Endothelial cell of umbilical vein (primary cell): ENCODE data around the gene SLC25A21. TPM values are rescaled to one million over a fixed set of nuclear protein-coding genes. Genes with fewer than 3 reads are reported as not detected.

Experiments used
- BruUV-seq: library from RNA; stranded (reverse); fragments of 400-500 nt; replicated peaks from 2 replicates; lab custom pipeline; 2021; lab: Mats Ljungman, UMichigan
- CTCF ChIA-PET: fragments of 300-600, 350-600 bp; sonication (Branson Sonifier 250); formaldehyde crosslinking; loops from one replicate; lab custom pipeline; 2021; ENCODE audit warnings: antibody characterized with exemption, inconsistent platforms; lab: Charles Lee
- POLR2A ChIA-PET: fragments of 300-600, 350-600 bp; sonication (Branson Sonifier 250); formaldehyde crosslinking; loops from one replicate; lab custom pipeline; 2021; ENCODE audit warnings: antibody characterized with exemption, inconsistent platforms; lab: Charles Lee
- DNase-seq: peaks from one replicate; pipeline ENCODE4 v3.0.0-alpha.2; 2011; ENCODE audit warnings: low read depth, low spot score
- FAIRE-seq: peaks from 2 replicates; lab custom pipeline; 2011; peaks lifted over from hg19 to GRCh38; lab: Jason Lieb, UNC
- H2AFZ ChIP-seq: 2 replicates; pipeline ENCODE4 v1.6.0; 2012; ENCODE audit warnings: low read depth, low read length, control low read depth, inconsistent platforms
- H3K27ac ChIP-seq: 2 replicates; pipeline ENCODE4 v1.5.1; 2011; ENCODE audit warnings: low read depth, mild to moderate bottlenecking, control low read depth, low read length, moderate library complexity; ENCODE audit not compliant: insufficient read depth
- H3K27me3 ChIP-seq, 2 experiments: 2 replicates each; pipeline versions ENCODE4 v1.6.0 to v1.6.1; 2011; ENCODE audit warnings: low read length in 2 of 2, mixed read lengths in 1 of 2; ENCODE audit not compliant: control insufficient read depth in 2 of 2, insufficient read depth in 2 of 2
- H3K36me3 ChIP-seq, 2 experiments: 2 replicates in 1 of 2; 3 replicates in 1 of 2; pipeline ENCODE4 v1.5.1; 2011; ENCODE audit warnings: low read length in 2 of 2, mild to moderate bottlenecking in 1 of 2, moderate library complexity in 1 of 2; ENCODE audit not compliant: control insufficient read depth in 2 of 2, insufficient read depth in 2 of 2; ENCODE audit errors: extremely low read depth in 1 of 2
- H3K4me1 ChIP-seq: 3 replicates; pipeline ENCODE4 v1.5.1; 2011; ENCODE audit warnings: mild to moderate bottlenecking, low read length; ENCODE audit not compliant: control insufficient read depth, insufficient read depth; ENCODE audit errors: extremely low read depth
- H3K4me2 ChIP-seq: 2 replicates; pipeline ENCODE4 v1.6.1; 2011; ENCODE audit warnings: low read length, control low read depth, mixed read lengths; ENCODE audit not compliant: insufficient read depth
- H3K4me3 ChIP-seq, 3 experiments: fragments of 200-600 bp in 1 of 3; sonication (generic), shearing (Covaris generic) in 1 of 3; replicated peaks in 1 of 3; 2 replicates each; pipeline ENCODE4 v1.5.1; 2011 to 2016; ENCODE audit warnings: control low read depth in 3 of 3, low read length in 3 of 3, mild to moderate bottlenecking in 2 of 3, inconsistent platforms in 1 of 3, low read depth in 1 of 3, moderate library complexity in 1 of 3; ENCODE audit not compliant: insufficient read depth in 1 of 3
- H3K79me2 ChIP-seq: 2 replicates; pipeline ENCODE4 v1.6.0; 2012; ENCODE audit warnings: low read length, inconsistent platforms; ENCODE audit not compliant: control insufficient read depth, insufficient read depth
- H3K9ac ChIP-seq: replicated peaks from 2 replicates; pipeline ENCODE3; 2011; ENCODE audit warnings: low read length, control low read depth; ENCODE audit not compliant: insufficient read depth; ENCODE audit errors: extremely low read depth
- H3K9me1 ChIP-seq: replicated peaks from 3 replicates; pipeline ENCODE4 v1.6.0; 2011; ENCODE audit warnings: mild to moderate bottlenecking, low read length; ENCODE audit not compliant: control insufficient read depth, insufficient read depth; ENCODE audit errors: extremely low read depth
- H3K9me3 ChIP-seq: replicated peaks from 2 replicates; pipeline ENCODE4 v1.5.1; 2012; ENCODE audit warnings: low read length, inconsistent platforms; ENCODE audit not compliant: control insufficient read depth, insufficient read depth
- H4K20me1 ChIP-seq: replicated peaks from 2 replicates; pipeline ENCODE3; 2011; ENCODE audit warnings: mild to moderate bottlenecking, low read length; ENCODE audit not compliant: control insufficient read depth, insufficient read depth; ENCODE audit errors: extremely low read depth
- EZH2 ChIP-seq: IDR thresholded peaks from 2 replicates; pipeline ENCODE4 v1.6.1; 2012; ENCODE audit warnings: borderline replicate concordance, low read depth, mild to moderate bottlenecking, moderate library complexity, low read length, inconsistent platforms; ENCODE audit not compliant: severe bottlenecking
- FOS ChIP-seq: IDR thresholded peaks from 2 replicates; pipeline ENCODE4 v1.6.1; 2011; ENCODE audit warnings: mild to moderate bottlenecking, low read length, moderate library complexity, borderline replicate concordance; ENCODE audit not compliant: insufficient read depth
- GATA2 ChIP-seq: IDR thresholded peaks from 2 replicates; pipeline ENCODE4 v1.7.0; 2011; ENCODE audit warnings: low read depth, mild to moderate bottlenecking, moderate library complexity, mixed read lengths, low read length; ENCODE audit not compliant: insufficient read length, insufficient read depth
- JUN ChIP-seq: IDR thresholded peaks from 2 replicates; pipeline ENCODE4 v1.6.1; 2011; ENCODE audit warnings: borderline replicate concordance, low read depth; ENCODE audit not compliant: insufficient read length, insufficient read depth
- MYC ChIP-seq: IDR thresholded peaks from one replicate; pipeline ENCODE4 v1.6.1; 2011; ENCODE audit warnings: mild to moderate bottlenecking, low read depth, low read length
- POLR2A ChIP-seq: IDR thresholded peaks from 2 replicates; pipeline ENCODE4 v1.6.1; 2012; ENCODE audit warnings: low read depth, mild to moderate bottlenecking, control low read depth, low read length
- POLR2AphosphoS5 ChIP-seq: IDR thresholded peaks from 2 replicates; pipeline ENCODE4 v1.6.1; 2012; ENCODE audit warnings: low read depth, mild to moderate bottlenecking, control low read depth, low read length, moderate library complexity; ENCODE audit not compliant: insufficient read depth
- dilution Hi-C: fragments of 300-500 bp; cut with MboI; formaldehyde crosslinking; loops from one replicate; pipeline ENCODE4 v1.15.0; 2019; ENCODE audit warnings: low sequenced_read_pairs; ENCODE audit not compliant: extremely low pct_ligation_motif_present
- intact Hi-C: fragments of 100-400 bp; cut with micrococcal nuclease; formaldehyde crosslinking; loops from one replicate; pipeline ENCODE4 v1.10.0; 2022
- polyA plus RNA-seq, 4 experiments: library from polyadenylated mRNA; depleted of rRNA in 3 of 4; stranded (reverse) in 3 of 4; unstranded in 1 of 4; fragments of >200 nt; gene quantifications; 2 replicates each; pipeline versions ENCODE4 v1.2.1 to v1.2.3, GENCODE V29; 2011 to 2012; ENCODE audit warnings: missing spikeins in 1 of 4
- total RNA-seq: library from RNA; stranded (reverse); gene quantifications from 2 replicates; pipeline ENCODE4 v1.2.3, GENCODE V29; 2021
- TF ChIP-seq, protein P1 (sequence below): IDR thresholded peaks from 2 replicates; pipeline ENCODE4 v1.6.1; 2011; ENCODE audit not compliant: insufficient read depth, insufficient read length
- TF ChIP-seq, protein P2 (sequence below), 2 donors: IDR thresholded peaks; 1 replicate in 1 of 2; 2 replicates in 1 of 2; pipeline ENCODE4 v1.5.1; 2011; ENCODE audit warnings: low read length in 2 of 2, mild to moderate bottlenecking in 2 of 2, moderate library complexity in 2 of 2, control low read depth in 1 of 2, inconsistent platforms in 1 of 2, low read depth in 1 of 2; ENCODE audit not compliant: insufficient read depth in 1 of 2; ENCODE audit errors: extremely low read depth in 1 of 2

The SLC25A21 gene
- total and polyA plus RNA-seq, 2 donors (not counting 3 experiments of a cell fraction or from before 2014, with no cell fraction given) = 0.98 to 1.4 TPM

- intact Hi-C loops (no loop called here), dilution Hi-C loops (no loop called here)
- no peaks in the 10 kb centered on the region for H4K20me1 ChIP-seq
- H3K4me2 ChIP-seq = no peak overlapping the region
- no peaks in the 10 kb centered on the region for H3K9me1 ChIP-seq
- no peak overlapping the region for H3K9ac ChIP-seq
- FAIRE-seq = no peak
- no peaks in the 10 kb centered on the region for H3K36me3 ChIP-seq
- H3K9me3 ChIP-seq = no peaks in the 10 kb centered on the region
- no peaks in the 10 kb centered on the region for H3K79me2 ChIP-seq
- H3K4me1 ChIP-seq = no peaks in the 10 kb centered on the region
- DNase-seq = no peak
- ChIA-PET CTCF (interaction anchor here (1.0 to 1.2 kb wide), 2 partner anchors 11 to 400 kb away, joined by 3 to 5 read pairs; no protein-coding TSS in a partner anchor), POLR2A (no interaction called here)
- no peak overlapping the region for H2AFZ ChIP-seq
- no peak for TF ChIP-seq JUN
- TF ChIP-seq FOS = no peak
- TF ChIP-seq, protein P1, sequence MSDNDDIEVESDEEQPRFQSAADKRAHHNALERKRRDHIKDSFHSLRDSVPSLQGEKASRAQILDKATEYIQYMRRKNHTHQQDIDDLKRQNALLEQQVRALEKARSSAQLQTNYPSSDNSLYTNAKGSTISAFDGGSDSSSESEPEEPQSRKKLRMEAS = no peak
- no peak for TF ChIP-seq POLR2A
- no peak for TF ChIP-seq GATA2
- TF ChIP-seq EZH2 = no peak
- no peak for TF ChIP-seq POLR2AphosphoS5
- TF ChIP-seq, protein P2, sequence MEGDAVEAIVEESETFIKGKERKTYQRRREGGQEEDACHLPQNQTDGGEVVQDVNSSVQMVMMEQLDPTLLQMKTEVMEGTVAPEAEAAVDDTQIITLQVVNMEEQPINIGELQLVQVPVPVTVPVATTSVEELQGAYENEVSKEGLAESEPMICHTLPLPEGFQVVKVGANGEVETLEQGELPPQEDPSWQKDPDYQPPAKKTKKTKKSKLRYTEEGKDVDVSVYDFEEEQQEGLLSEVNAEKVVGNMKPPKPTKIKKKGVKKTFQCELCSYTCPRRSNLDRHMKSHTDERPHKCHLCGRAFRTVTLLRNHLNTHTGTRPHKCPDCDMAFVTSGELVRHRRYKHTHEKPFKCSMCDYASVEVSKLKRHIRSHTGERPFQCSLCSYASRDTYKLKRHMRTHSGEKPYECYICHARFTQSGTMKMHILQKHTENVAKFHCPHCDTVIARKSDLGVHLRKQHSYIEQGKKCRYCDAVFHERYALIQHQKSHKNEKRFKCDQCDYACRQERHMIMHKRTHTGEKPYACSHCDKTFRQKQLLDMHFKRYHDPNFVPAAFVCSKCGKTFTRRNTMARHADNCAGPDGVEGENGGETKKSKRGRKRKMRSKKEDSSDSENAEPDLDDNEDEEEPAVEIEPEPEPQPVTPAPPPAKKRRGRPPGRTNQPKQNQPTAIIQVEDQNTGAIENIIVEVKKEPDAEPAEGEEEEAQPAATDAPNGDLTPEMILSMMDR (IDR thresholded peaks at IDR 0.05; ENCODE audit: extremely low read depth in 1 of 2, insufficient read depth in 1 of 2, low read depth in 1 of 2, low read length in 2 of 2) = no peak
- TF ChIP-seq MYC = no peak
- BruUV-seq = no TSS peak
- H3K27me3 ChIP-seq = peaks cover 2 to 4% of the 10 kb centered on the region in 2 experiments
- H3K27ac ChIP-seq = no peak overlapping the region
- H3K4me3 ChIP-seq = no peak overlapping the region
These were observed 455.0 kb downstream of the SLC25A21 start for GRCh38 chr14:36717363-36717762.
